Measurements from ENCODE around the gene TPM2. TPM values are rescaled to one million over a fixed set of nuclear protein-coding genes. Genes with fewer than 3 reads are reported as not detected.
"Not testable (repeated sequence)": the region's sequence is repeated elsewhere in the genome, so short reads cannot be mapped to it uniquely, and the experiment has no call there.

TPM2 gene
- total and polyA plus RNA-seq, 2 donors from 2014 or later = 218 to 287 TPM

GRCh38 chr9:35646533-35647265, 43.0 kb downstream of the TPM2 start:
- H3K9ac ChIP-seq (ENCODE audit: low read length in 3 of 3) = peak overlapping the region; percentile 47 to 83 (median 68)
- TF ChIP-seq CTCF (IDR thresholded peaks at IDR 0.05; ENCODE audit: borderline replicate concordance, extremely low read depth, insufficient read depth) = peak; percentile 98
- no peak for FAIRE-seq
- DNase-seq = peak; percentile 95 to 98 (median 97)
- H3K9me3 ChIP-seq (ENCODE audit: control insufficient read depth in 2 of 3, insufficient read depth in 1 of 3, low read length in 3 of 3) = no peaks in the 10 kb centered on the region
- intact Hi-C loops (cut with DNase I) = no loop called here
- H3K27ac ChIP-seq (ENCODE audit: low read depth in 2 of 2, low read length in 2 of 2) = peak overlapping the region; percentile 88
- peak overlapping the region; percentile 74 to 97 (median 84) for H3K4me3 ChIP-seq (ENCODE audit: low read length in 3 of 3)
- no peaks in the 10 kb centered on the region for H3K27me3 ChIP-seq (ENCODE audit: control insufficient read depth, insufficient read depth, low read length)
- H3K4me1 ChIP-seq (ENCODE audit: control insufficient read depth in 2 of 3, insufficient read depth in 2 of 3, low read depth in 1 of 3, low read length in 3 of 3) = peaks cover 0 to 3% (median 0%) of the 10 kb centered on the region in 3 donors
- H3K36me3 ChIP-seq (ENCODE audit: control insufficient read depth in 2 of 3, insufficient read depth in 3 of 3, low read length in 3 of 3) = no peaks in the 10 kb centered on the region

- DNase-seq (peak in 4 of 5 donors; percentile 71 to 89 (median 86)), FAIRE-seq (no peak)
- Histone ChIP-seq H3K36me3 (ENCODE audit: control insufficient read depth in 2 of 3, insufficient read depth in 3 of 3, low read length in 3 of 3) (no peaks in the 10 kb centered on the region), H3K9ac (ENCODE audit: low read length in 3 of 3) (peak overlapping the region; percentile 38 to 83 (median 68)), H3K27me3 (ENCODE audit: control insufficient read depth, insufficient read depth, low read length) (no peaks in the 10 kb centered on the region), H3K27ac (ENCODE audit: low read depth in 2 of 2, low read length in 2 of 2) (peak overlapping the region; percentile 88), H3K4me3 (ENCODE audit: low read length in 3 of 3) (peak overlapping the region; percentile 74 to 97 (median 84)), H3K9me3 (ENCODE audit: control insufficient read depth in 2 of 3, insufficient read depth in 1 of 3, low read length in 3 of 3) (no peaks in the 10 kb centered on the region), H3K4me1 (ENCODE audit: control insufficient read depth in 2 of 3, insufficient read depth in 2 of 3, low read depth in 1 of 3, low read length in 3 of 3) (peaks cover 0 to 3% (median 0%) of the 10 kb centered on the region in 3 donors)
- intact Hi-C loops (cut with DNase I) = no loop called here
- TF ChIP-seq CTCF (IDR thresholded peaks at IDR 0.05; ENCODE audit: borderline replicate concordance, extremely low read depth, insufficient read depth) = no peak
Observed at GRCh38 chr9:35646153-35646532, 43.6 kb downstream of the TPM2 start.

GRCh38 chr9:35645736-35646135, 44.0 kb downstream of the TPM2 start:
- FAIRE-seq; H3K36me3 ChIP-seq (ENCODE audit: control insufficient read depth in 2 of 3, insufficient read depth in 3 of 3, low read length in 3 of 3); H3K9me3 ChIP-seq (ENCODE audit: control insufficient read depth in 2 of 3, insufficient read depth in 1 of 3, low read length in 3 of 3); intact Hi-C loops (cut with DNase I); H3K27me3 ChIP-seq (ENCODE audit: control insufficient read depth, insufficient read depth, low read length); DNase-seq; H3K4me1 ChIP-seq (ENCODE audit: control insufficient read depth in 2 of 3, insufficient read depth in 2 of 3, low read depth in 1 of 3, low read length in 3 of 3): not testable (repeated sequence)
- Histone ChIP-seq H3K9ac (ENCODE audit: low read length in 3 of 3) (peak overlapping the region; percentile 38 to 83 (median 68)), H3K27ac (ENCODE audit: low read depth in 2 of 2, low read length in 2 of 2) (peak overlapping the region; percentile 88), H3K4me3 (ENCODE audit: low read length in 3 of 3) (peak overlapping the region; percentile 74 to 97 (median 84))

GRCh38 chr9:35643046-35643445, 46.7 kb downstream of the TPM2 start:
- intact Hi-C loops (cut with DNase I) = no loop called here
- H3K9ac ChIP-seq (ENCODE audit: low read length in 3 of 3) = no peak overlapping the region
- no peak for DNase-seq
- no peaks in the 10 kb centered on the region for H3K9me3 ChIP-seq (ENCODE audit: control insufficient read depth in 2 of 3, insufficient read depth in 1 of 3, low read length in 3 of 3)
- H3K27ac ChIP-seq (ENCODE audit: low read depth in 2 of 2, low read length in 2 of 2) = no peak overlapping the region
- FAIRE-seq = no peak
- peaks cover 0 to 3% (median 0%) of the 10 kb centered on the region in 3 donors for H3K4me1 ChIP-seq (ENCODE audit: control insufficient read depth in 2 of 3, insufficient read depth in 2 of 3, low read depth in 1 of 3, low read length in 3 of 3)
- no peak for TF ChIP-seq CTCF (IDR thresholded peaks at IDR 0.05; ENCODE audit: borderline replicate concordance, extremely low read depth, insufficient read depth)
- H3K27me3 ChIP-seq (ENCODE audit: control insufficient read depth, insufficient read depth, low read length) = no peaks in the 10 kb centered on the region
- H3K4me3 ChIP-seq (ENCODE audit: low read length in 3 of 3) = no peak overlapping the region
- no peaks in the 10 kb centered on the region for H3K36me3 ChIP-seq (ENCODE audit: control insufficient read depth in 2 of 3, insufficient read depth in 3 of 3, low read length in 3 of 3)

- H3K9ac ChIP-seq (ENCODE audit: low read length in 3 of 3); FAIRE-seq; H3K27me3 ChIP-seq (ENCODE audit: control insufficient read depth, insufficient read depth, low read length); H3K9me3 ChIP-seq (ENCODE audit: control insufficient read depth in 2 of 3, insufficient read depth in 1 of 3, low read length in 3 of 3); DNase-seq; H3K4me1 ChIP-seq (ENCODE audit: control insufficient read depth in 2 of 3, insufficient read depth in 2 of 3, low read depth in 1 of 3, low read length in 3 of 3); H3K27ac ChIP-seq (ENCODE audit: low read depth in 2 of 2, low read length in 2 of 2); intact Hi-C loops (cut with DNase I); H3K4me3 ChIP-seq (ENCODE audit: low read length in 3 of 3); H3K36me3 ChIP-seq (ENCODE audit: control insufficient read depth in 2 of 3, insufficient read depth in 3 of 3, low read length in 3 of 3): not testable (repeated sequence)
Observed at GRCh38 chr9:35641478-35641877, 48.2 kb downstream of the TPM2 start.

GRCh38 chr9:35640431-35640830, 49.3 kb downstream of the TPM2 start:
- H3K4me3 ChIP-seq (ENCODE audit: low read length in 3 of 3); H3K9ac ChIP-seq (ENCODE audit: low read length in 3 of 3); intact Hi-C loops (cut with DNase I); H3K27ac ChIP-seq (ENCODE audit: low read depth in 2 of 2, low read length in 2 of 2); H3K4me1 ChIP-seq (ENCODE audit: control insufficient read depth in 2 of 3, insufficient read depth in 2 of 3, low read depth in 1 of 3, low read length in 3 of 3); H3K27me3 ChIP-seq (ENCODE audit: control insufficient read depth, insufficient read depth, low read length); H3K9me3 ChIP-seq (ENCODE audit: control insufficient read depth in 2 of 3, insufficient read depth in 1 of 3, low read length in 3 of 3); H3K36me3 ChIP-seq (ENCODE audit: control insufficient read depth in 2 of 3, insufficient read depth in 3 of 3, low read length in 3 of 3); DNase-seq; FAIRE-seq: not testable (repeated sequence)

Measured in kidney (tissue), 14 donors.